PC-9 (cell line): ENCODE measurements around the gene TBC1D22A.

ENCODE experiments used
- CTCF ChIP-seq: fragments of 200-600 bp; sonication (generic); conservative IDR thresholded peaks from 2 replicates; pipeline ENCODE4 v1.6.1; 2017; ENCODE audit warnings: mixed run types, antibody characterized with exemption, mild to moderate bottlenecking, moderate library complexity
- EZH2 ChIP-seq: fragments of 200-600 bp; sonication (generic); IDR thresholded peaks from 2 replicates; pipeline ENCODE4 v1.8.0; 2017; ENCODE audit warnings: antibody characterized with exemption, low read depth

DNA sequence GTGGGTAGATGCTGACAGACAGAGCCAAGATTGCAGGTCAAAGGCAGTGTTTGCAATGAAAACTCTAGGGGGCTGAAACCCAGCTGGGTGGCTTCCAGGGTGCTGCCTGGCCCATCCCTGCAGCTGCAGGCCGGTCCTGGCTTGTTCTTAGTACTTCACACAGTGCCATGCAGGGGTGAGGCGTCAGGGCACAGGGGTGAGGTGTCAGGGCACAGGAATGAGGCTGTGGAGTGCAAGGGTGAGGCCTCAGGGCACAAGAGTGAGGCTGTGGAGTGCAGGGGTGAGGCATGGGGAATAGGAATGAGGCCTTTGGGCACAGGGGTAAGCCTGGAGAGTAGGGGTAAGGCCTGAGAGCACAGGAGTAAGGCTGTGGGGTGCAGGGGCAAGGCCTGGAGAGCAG is 337.6 kb downstream of the TBC1D22A start:
- no peak for TF ChIP-seq CTCF
- no peak for TF ChIP-seq EZH2
